Trophoblast cell (in vitro differentiated cells and primary cell): ENCODE measurements around the gene LAMB4.

Experiments
- DNase-seq, 2 donors: peaks; one replicate each; pipeline ENCODE4 v3.0.0-alpha.2; 2016
- H2AFZ ChIP-seq: 2 replicates; pipeline ENCODE4 v1.6.1; 2013; ENCODE audit warnings: low read length, moderate library complexity, mild to moderate bottlenecking; ENCODE audit not compliant: insufficient read depth, poor library complexity
- H2AK5ac ChIP-seq: 2 replicates; pipeline ENCODE4 v1.6.1; 2013; ENCODE audit warnings: mild to moderate bottlenecking, low read length
- H2BK120ac ChIP-seq: 2 replicates; pipeline ENCODE4 v1.6.1; 2013; ENCODE audit warnings: low read length, mild to moderate bottlenecking, moderate library complexity; ENCODE audit not compliant: insufficient read depth, poor library complexity
- H2BK12ac ChIP-seq: 2 replicates; pipeline ENCODE4 v1.6.1; 2013; ENCODE audit warnings: mild to moderate bottlenecking, low read length, moderate library complexity
- H2BK5ac ChIP-seq: 2 replicates; pipeline ENCODE4 v1.6.1; 2013; ENCODE audit warnings: low read length, low read depth, moderate library complexity, mild to moderate bottlenecking; ENCODE audit not compliant: poor library complexity
- H3K14ac ChIP-seq: 2 replicates; pipeline ENCODE4 v1.6.1; 2013; ENCODE audit warnings: mild to moderate bottlenecking, low read length
- H3K18ac ChIP-seq: 2 replicates; pipeline ENCODE4 v1.6.1; 2013; ENCODE audit warnings: mild to moderate bottlenecking, low read length
- H3K23ac ChIP-seq: 2 replicates; pipeline ENCODE4 v1.6.1; 2013; ENCODE audit warnings: low read length
- H3K27ac ChIP-seq: 2 replicates; pipeline ENCODE4 v1.5.1; 2013; ENCODE audit warnings: low read depth, mild to moderate bottlenecking, inconsistent platforms, low read length, moderate library complexity
- H3K27me3 ChIP-seq: 2 replicates; pipeline ENCODE4 v1.6.1; 2013; ENCODE audit warnings: inconsistent platforms, mild to moderate bottlenecking, low read length, moderate library complexity; ENCODE audit not compliant: insufficient read depth
- H3K36me3 ChIP-seq, 2 experiments: 1 replicate in 1 of 2; 2 replicates in 1 of 2; pipeline ENCODE4 v1.6.1; 2013; ENCODE audit warnings: low read length in 2 of 2, mild to moderate bottlenecking in 2 of 2, moderate library complexity in 1 of 2; ENCODE audit not compliant: insufficient read depth in 2 of 2, control insufficient read depth in 1 of 2
- H3K4ac ChIP-seq: 2 replicates; pipeline ENCODE4 v1.6.1; 2013; ENCODE audit warnings: low read depth, mild to moderate bottlenecking, low read length, moderate library complexity
- H3K4me1 ChIP-seq, 2 experiments: 1 replicate in 1 of 2; 2 replicates in 1 of 2; pipeline ENCODE4 v1.6.1; 2013; ENCODE audit warnings: low read length in 2 of 2, mild to moderate bottlenecking in 2 of 2, moderate library complexity in 1 of 2; ENCODE audit not compliant: insufficient read depth in 2 of 2, control insufficient read depth in 1 of 2
- H3K4me2 ChIP-seq: 2 replicates; pipeline ENCODE4 v1.6.1; 2013; ENCODE audit warnings: inconsistent platforms, mild to moderate bottlenecking, low read length, moderate library complexity
- H3K4me3 ChIP-seq: 2 replicates; pipeline ENCODE4 v1.5.1; 2013; ENCODE audit warnings: mild to moderate bottlenecking, low read depth, low read length, inconsistent platforms
- H3K79me1 ChIP-seq: one replicate; pipeline ENCODE4 v1.6.1; 2013; ENCODE audit warnings: low read length
- H3K79me2 ChIP-seq: 2 replicates; pipeline ENCODE4 v1.6.1; 2013; ENCODE audit warnings: low read length, mild to moderate bottlenecking; ENCODE audit not compliant: control insufficient read depth, insufficient read depth, poor library complexity
- H3K9ac ChIP-seq: 2 replicates; pipeline ENCODE4 v1.6.1; 2013; ENCODE audit warnings: mild to moderate bottlenecking, low read length
- H3K9me3 ChIP-seq: 2 replicates; pipeline ENCODE4 v1.6.1; 2013; ENCODE audit warnings: low read depth, mild to moderate bottlenecking, control low read depth, inconsistent platforms, low read length; ENCODE audit not compliant: insufficient read depth
- H4K12ac ChIP-seq: 2 replicates; pipeline ENCODE4 v1.6.1; 2013; ENCODE audit warnings: low read depth, mild to moderate bottlenecking, low read length, moderate library complexity
- H4K8ac ChIP-seq: 2 replicates; pipeline ENCODE4 v1.6.1; 2013; ENCODE audit warnings: low read depth, mild to moderate bottlenecking, low read length, moderate library complexity
- H4K91ac ChIP-seq: one replicate; pipeline ENCODE4 v1.6.1; 2013; ENCODE audit warnings: low read depth, mild to moderate bottlenecking, low read length, moderate library complexity
- WGBS: extraction: QIAGEN DNeasy Blood & Tissue Kit; methylation state at CpG from one replicate; pipeline ENCODE4 v1.1.7; 2013; ENCODE audit warnings: missing lambda C conversion rate; ENCODE audit not compliant: insufficient read length, insufficient coverage; ENCODE audit errors: extremely low coverage; 5-methylcytosine and 5-hydroxymethylcytosine counted together

Gene LAMB4

DNA sequence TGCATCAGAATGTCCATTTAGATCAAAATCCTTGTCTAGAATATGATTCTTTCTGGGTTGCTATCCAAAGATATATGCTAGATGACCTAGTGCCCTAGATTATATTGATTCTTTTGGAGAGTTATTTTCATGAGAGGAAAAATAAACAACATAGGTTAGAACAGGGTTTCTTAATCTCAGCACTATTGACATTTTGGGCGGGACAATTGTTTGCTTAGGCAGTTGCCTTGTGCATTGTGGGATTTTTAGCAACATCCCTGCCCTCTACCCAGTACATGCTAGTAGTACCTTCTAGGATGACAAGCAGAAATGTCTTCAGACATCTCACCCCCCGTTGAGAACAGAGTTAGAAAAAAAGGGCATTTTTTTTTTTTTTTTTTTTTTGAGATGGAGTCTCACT lies 102.0 kb downstream of the LAMB4 start:
- Histone ChIP-seq H4K91ac (no peak overlapping the region), H2AK5ac (no peak overlapping the region), H3K4me1 (peaks cover 3 to 6% of the 10 kb centered on the region in 2 experiments), H4K8ac (no peak overlapping the region), H3K4me3 (no peak overlapping the region), H3K4me2 (no peak overlapping the region), H3K9ac (no peak overlapping the region), H3K79me1 (peaks cover 5% of the 10 kb centered on the region), H3K27ac (no peak overlapping the region), H2AFZ (no peak overlapping the region), H3K27me3 (no peaks in the 10 kb centered on the region), H2BK5ac (no peak overlapping the region), H2BK12ac (no peak overlapping the region), H3K9me3 (no peaks in the 10 kb centered on the region), H2BK120ac (no peak overlapping the region), H3K18ac (no peak overlapping the region), H3K4ac (no peak overlapping the region), H3K79me2 (no peaks in the 10 kb centered on the region), H4K12ac (no peak overlapping the region), H3K36me3 (no peaks in the 10 kb centered on the region), H3K23ac (no peak overlapping the region), H3K14ac (no peak overlapping the region)
- WGBS = no CpG with 5 or more reads among the region's 2 CpGs
- no peak for DNase-seq

DNA sequence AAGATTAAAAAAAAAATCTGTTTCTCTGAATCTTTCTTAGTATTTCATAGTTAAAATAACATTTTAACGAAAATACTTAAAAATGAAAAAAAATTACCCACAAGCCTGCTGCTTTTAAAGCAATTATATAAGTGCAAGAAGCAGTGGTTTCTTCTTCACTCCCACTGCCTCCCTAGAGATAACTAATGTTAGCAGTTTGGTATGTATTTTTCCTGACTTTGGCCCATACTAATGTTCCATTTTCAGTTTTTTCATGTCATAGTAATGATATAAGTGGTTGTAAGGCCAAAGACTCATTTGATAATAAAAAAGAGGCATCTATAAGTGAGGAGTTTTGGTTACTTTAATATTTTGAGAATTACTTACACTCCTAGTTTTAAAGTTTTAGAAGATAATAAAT lies 102.9 kb downstream of the LAMB4 start:
- no peaks in the 10 kb centered on the region for H3K9me3 ChIP-seq
- no peaks in the 10 kb centered on the region for H3K36me3 ChIP-seq
- no peak overlapping the region for H3K4ac ChIP-seq
- no peak overlapping the region for H4K8ac ChIP-seq
- no peaks in the 10 kb centered on the region for H3K79me2 ChIP-seq
- H4K91ac ChIP-seq = no peak overlapping the region
- no peak overlapping the region for H3K14ac ChIP-seq
- no peak overlapping the region for H3K4me2 ChIP-seq
- peaks cover 3 to 6% of the 10 kb centered on the region in 2 experiments for H3K4me1 ChIP-seq
- no peak overlapping the region for H4K12ac ChIP-seq
- no peak overlapping the region for H3K27ac ChIP-seq
- no peak overlapping the region for H3K23ac ChIP-seq
- peaks cover 5% of the 10 kb centered on the region for H3K79me1 ChIP-seq
- no peak overlapping the region for H2AFZ ChIP-seq
- H2BK5ac ChIP-seq = no peak overlapping the region
- no peak overlapping the region for H3K4me3 ChIP-seq
- no CpG with 5 or more reads among the region's 1 CpG for WGBS
- H3K27me3 ChIP-seq = no peaks in the 10 kb centered on the region
- DNase-seq = no peak
- no peak overlapping the region for H2BK120ac ChIP-seq
- H3K18ac ChIP-seq = no peak overlapping the region
- no peak overlapping the region for H3K9ac ChIP-seq
- H2AK5ac ChIP-seq = no peak overlapping the region
- no peak overlapping the region for H2BK12ac ChIP-seq

DNA sequence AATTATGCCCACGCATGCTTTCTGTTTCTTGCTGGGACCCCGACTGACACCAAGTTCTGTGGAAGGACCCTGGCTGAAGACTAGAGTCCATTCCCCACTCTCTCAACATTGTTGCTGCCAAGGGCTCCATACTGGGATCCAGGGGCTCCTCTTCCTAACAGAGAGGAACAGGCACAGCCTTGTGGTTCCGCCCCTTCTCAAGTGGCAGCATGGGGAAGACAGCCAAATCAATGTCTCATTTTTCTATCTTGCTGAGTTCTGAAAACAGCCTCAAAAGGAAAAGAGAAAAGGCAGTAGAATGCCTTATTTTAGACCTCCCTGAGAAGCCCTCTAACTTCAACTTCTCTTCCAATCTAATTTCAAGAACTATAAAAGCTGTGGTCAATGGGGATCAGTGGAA lies 103.5 kb downstream of the LAMB4 start:
- H3K79me1 ChIP-seq = peaks cover 5% of the 10 kb centered on the region
- H3K14ac ChIP-seq = no peak overlapping the region
- H3K79me2 ChIP-seq = no peaks in the 10 kb centered on the region
- no peak overlapping the region for H3K4ac ChIP-seq
- H4K8ac ChIP-seq = no peak overlapping the region
- H3K9ac ChIP-seq = no peak overlapping the region
- no peak overlapping the region for H2AK5ac ChIP-seq
- H3K4me3 ChIP-seq = no peak overlapping the region
- peaks cover 3 to 6% of the 10 kb centered on the region in 2 experiments for H3K4me1 ChIP-seq
- H4K91ac ChIP-seq = no peak overlapping the region
- no peak overlapping the region for H2AFZ ChIP-seq
- no peak overlapping the region for H4K12ac ChIP-seq
- H2BK12ac ChIP-seq = no peak overlapping the region
- H3K9me3 ChIP-seq = no peaks in the 10 kb centered on the region
- no peak overlapping the region for H3K18ac ChIP-seq
- no peaks in the 10 kb centered on the region for H3K27me3 ChIP-seq
- H2BK5ac ChIP-seq = no peak overlapping the region
- H2BK120ac ChIP-seq = no peak overlapping the region
- no CpG with 5 or more reads among the region's 3 CpGs for WGBS
- H3K36me3 ChIP-seq = no peaks in the 10 kb centered on the region
- H3K23ac ChIP-seq = no peak overlapping the region
- no peak overlapping the region for H3K27ac ChIP-seq
- no peak overlapping the region for H3K4me2 ChIP-seq
- DNase-seq = no peak

DNA sequence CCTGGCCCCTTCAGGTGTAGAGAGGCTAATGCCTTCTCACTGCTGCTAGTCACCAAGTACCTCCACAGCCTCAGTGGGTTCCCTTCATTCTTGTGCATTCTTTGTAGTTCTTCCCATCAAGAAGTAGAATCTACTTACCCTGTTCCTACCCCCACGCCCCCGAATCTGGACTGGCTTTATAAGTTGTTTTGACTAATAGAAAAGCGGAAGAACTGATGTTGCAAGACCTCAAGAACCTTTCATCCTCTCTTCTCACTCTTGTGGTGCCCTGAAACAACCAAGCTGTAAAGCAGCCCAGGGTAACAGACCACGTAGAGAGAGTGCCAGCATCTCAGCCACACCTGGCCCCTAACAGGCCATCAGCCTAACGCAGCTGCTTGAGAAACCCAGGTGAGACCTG lies 104.0 kb downstream of the LAMB4 start:
- no peak overlapping the region for H4K91ac ChIP-seq
- no peak overlapping the region for H3K18ac ChIP-seq
- no peak overlapping the region for H3K9ac ChIP-seq
- H3K4ac ChIP-seq = no peak overlapping the region
- H2BK120ac ChIP-seq = no peak overlapping the region
- DNase-seq = no peak
- no peak overlapping the region for H2BK5ac ChIP-seq
- H3K4me1 ChIP-seq = peaks cover 3 to 6% of the 10 kb centered on the region in 2 experiments
- H4K12ac ChIP-seq = no peak overlapping the region
- H3K4me2 ChIP-seq = no peak overlapping the region
- H3K36me3 ChIP-seq = no peaks in the 10 kb centered on the region
- H3K9me3 ChIP-seq = no peaks in the 10 kb centered on the region
- H3K23ac ChIP-seq = no peak overlapping the region
- no peak overlapping the region for H2BK12ac ChIP-seq
- H3K14ac ChIP-seq = no peak overlapping the region
- H3K27me3 ChIP-seq = no peaks in the 10 kb centered on the region
- no peak overlapping the region for H3K4me3 ChIP-seq
- no peak overlapping the region for H3K27ac ChIP-seq
- no CpG with 5 or more reads among the region's 5 CpGs for WGBS
- peaks cover 5% of the 10 kb centered on the region for H3K79me1 ChIP-seq
- no peak overlapping the region for H2AK5ac ChIP-seq
- H3K79me2 ChIP-seq = no peaks in the 10 kb centered on the region
- H2AFZ ChIP-seq = no peak overlapping the region
- H4K8ac ChIP-seq = no peak overlapping the region
